ENCODE measurements around the gene PLA2G2D.

Gene PLA2G2D

GRCh38 chr1:20109223-20109856, 10.0 kb downstream of the PLA2G2D start:
- Histone ChIP-seq H3K4me1 (ENCODE audit: insufficient read depth, low read length) (no peaks in the 10 kb centered on the region), H3K4me3 (ENCODE audit: low read depth in 1 of 2, low read length in 2 of 2) (no peak overlapping the region), H3K27ac (ENCODE audit: low read depth, low read length) (no peak overlapping the region), H3K9me3 (ENCODE audit: low read length) (no peaks in the 10 kb centered on the region), H3K27me3 (ENCODE audit: control insufficient read depth in 1 of 2, insufficient read depth in 2 of 2, low read length in 2 of 2) (no peaks in the 10 kb centered on the region), H3K9ac (ENCODE audit: low read length) (no peak overlapping the region), H3K36me3 (ENCODE audit: insufficient read depth, low read length) (no peaks in the 10 kb centered on the region)

GRCh38 chr1:20108366-20109123, 10.8 kb downstream of the PLA2G2D start:
- Histone ChIP-seq H3K9me3 (ENCODE audit: low read length) (no peaks in the 10 kb centered on the region), H3K27me3 (ENCODE audit: control insufficient read depth in 1 of 2, insufficient read depth in 2 of 2, low read length in 2 of 2) (no peaks in the 10 kb centered on the region), H3K9ac (ENCODE audit: low read length) (no peak overlapping the region), H3K27ac (ENCODE audit: low read depth, low read length) (no peak overlapping the region), H3K4me3 (ENCODE audit: low read depth in 1 of 2, low read length in 2 of 2) (no peak overlapping the region), H3K4me1 (ENCODE audit: insufficient read depth, low read length) (no peaks in the 10 kb centered on the region), H3K36me3 (ENCODE audit: insufficient read depth, low read length) (no peaks in the 10 kb centered on the region)

- no peaks in the 10 kb centered on the region for H3K4me1 ChIP-seq (ENCODE audit: insufficient read depth, low read length)
- no peak overlapping the region for H3K27ac ChIP-seq (ENCODE audit: low read depth, low read length)
- H3K9me3 ChIP-seq (ENCODE audit: low read length): no peaks in the 10 kb centered on the region
- H3K27me3 ChIP-seq (ENCODE audit: control insufficient read depth in 1 of 2, insufficient read depth in 2 of 2, low read length in 2 of 2): no peaks in the 10 kb centered on the region
- H3K9ac ChIP-seq (ENCODE audit: low read length): no peak overlapping the region
- no peaks in the 10 kb centered on the region for H3K36me3 ChIP-seq (ENCODE audit: insufficient read depth, low read length)
- H3K4me3 ChIP-seq (ENCODE audit: low read depth in 1 of 2, low read length in 2 of 2): no peak overlapping the region
These were observed 11.5 kb downstream of the PLA2G2D start for GRCh38 chr1:20107796-20108195.

- Histone ChIP-seq H3K9me3 (ENCODE audit: low read length) (no peaks in the 10 kb centered on the region), H3K4me1 (ENCODE audit: insufficient read depth, low read length) (no peaks in the 10 kb centered on the region), H3K9ac (ENCODE audit: low read length) (no peak overlapping the region), H3K27me3 (ENCODE audit: control insufficient read depth in 1 of 2, insufficient read depth in 2 of 2, low read length in 2 of 2) (no peaks in the 10 kb centered on the region), H3K4me3 (ENCODE audit: low read depth in 1 of 2, low read length in 2 of 2) (no peak overlapping the region), H3K36me3 (ENCODE audit: insufficient read depth, low read length) (no peaks in the 10 kb centered on the region), H3K27ac (ENCODE audit: low read depth, low read length) (no peak overlapping the region)
These were observed 12.0 kb downstream of the PLA2G2D start for GRCh38 chr1:20107351-20107750.

GRCh38 chr1:20105856-20106255, 13.5 kb downstream of the PLA2G2D start:
- Histone ChIP-seq H3K9ac (ENCODE audit: low read length) (no peak overlapping the region), H3K4me1 (ENCODE audit: insufficient read depth, low read length) (no peaks in the 10 kb centered on the region), H3K27ac (ENCODE audit: low read depth, low read length) (no peak overlapping the region), H3K27me3 (ENCODE audit: control insufficient read depth in 1 of 2, insufficient read depth in 2 of 2, low read length in 2 of 2) (no peaks in the 10 kb centered on the region), H3K36me3 (ENCODE audit: insufficient read depth, low read length) (no peaks in the 10 kb centered on the region), H3K4me3 (ENCODE audit: low read depth in 1 of 2, low read length in 2 of 2) (no peak overlapping the region), H3K9me3 (ENCODE audit: low read length) (no peaks in the 10 kb centered on the region)

GRCh38 chr1:20102875-20103274, 16.5 kb downstream of the PLA2G2D start:
- H3K4me3 ChIP-seq (ENCODE audit: low read depth in 1 of 2, low read length in 2 of 2): no peak overlapping the region
- no peak overlapping the region for H3K27ac ChIP-seq (ENCODE audit: low read depth, low read length)
- no peak overlapping the region for H3K9ac ChIP-seq (ENCODE audit: low read length)
- H3K27me3 ChIP-seq (ENCODE audit: control insufficient read depth in 1 of 2, insufficient read depth in 2 of 2, low read length in 2 of 2): no peaks in the 10 kb centered on the region
- H3K36me3 ChIP-seq (ENCODE audit: insufficient read depth, low read length): no peaks in the 10 kb centered on the region
- H3K4me1 ChIP-seq (ENCODE audit: insufficient read depth, low read length): no peaks in the 10 kb centered on the region
- no peaks in the 10 kb centered on the region for H3K9me3 ChIP-seq (ENCODE audit: low read length)

- no peaks in the 10 kb centered on the region for H3K27me3 ChIP-seq (ENCODE audit: control insufficient read depth in 1 of 2, insufficient read depth in 2 of 2, low read length in 2 of 2)
- no peak overlapping the region for H3K4me3 ChIP-seq (ENCODE audit: low read depth in 1 of 2, low read length in 2 of 2)
- H3K9ac ChIP-seq (ENCODE audit: low read length): no peak overlapping the region
- peaks cover under 1% of the 10 kb centered on the region for H3K4me1 ChIP-seq (ENCODE audit: insufficient read depth, low read length)
- H3K36me3 ChIP-seq (ENCODE audit: insufficient read depth, low read length): no peaks in the 10 kb centered on the region
- H3K27ac ChIP-seq (ENCODE audit: low read depth, low read length): no peak overlapping the region
- H3K9me3 ChIP-seq (ENCODE audit: low read length): no peaks in the 10 kb centered on the region
These were observed 18.5 kb downstream of the PLA2G2D start for GRCh38 chr1:20100632-20101355.

GRCh38 chr1:20099533-20099932, 19.8 kb downstream of the PLA2G2D start:
- Histone ChIP-seq H3K9ac (ENCODE audit: low read length) (no peak overlapping the region), H3K4me3 (ENCODE audit: low read depth in 1 of 2, low read length in 2 of 2) (no peak overlapping the region), H3K9me3 (ENCODE audit: low read length) (no peaks in the 10 kb centered on the region), H3K27ac (ENCODE audit: low read depth, low read length) (no peak overlapping the region), H3K36me3 (ENCODE audit: insufficient read depth, low read length) (no peaks in the 10 kb centered on the region), H3K4me1 (ENCODE audit: insufficient read depth, low read length) (peaks cover 3% of the 10 kb centered on the region), H3K27me3 (ENCODE audit: control insufficient read depth in 1 of 2, insufficient read depth in 2 of 2, low read length in 2 of 2) (no peaks in the 10 kb centered on the region)

- H3K36me3 ChIP-seq (ENCODE audit: insufficient read depth, low read length): no peaks in the 10 kb centered on the region
- no peaks in the 10 kb centered on the region for H3K27me3 ChIP-seq (ENCODE audit: control insufficient read depth in 1 of 2, insufficient read depth in 2 of 2, low read length in 2 of 2)
These were observed 22.4 kb downstream of the PLA2G2D start for GRCh38 chr1:20096840-20097447.

GRCh38 chr1:20095564-20096434, 23.5 kb downstream of the PLA2G2D start:
- Histone ChIP-seq H3K27ac (ENCODE audit: low read depth, low read length) (no peak overlapping the region), H3K9me3 (ENCODE audit: low read length) (no peaks in the 10 kb centered on the region), H3K4me3 (ENCODE audit: low read depth in 1 of 2, low read length in 2 of 2) (no peak overlapping the region), H3K36me3 (ENCODE audit: insufficient read depth, low read length) (peaks cover 1% of the 10 kb centered on the region), H3K4me1 (ENCODE audit: insufficient read depth, low read length) (peaks cover 3% of the 10 kb centered on the region), H3K9ac (ENCODE audit: low read length) (no peak overlapping the region), H3K27me3 (ENCODE audit: control insufficient read depth in 1 of 2, insufficient read depth in 2 of 2, low read length in 2 of 2) (no peaks in the 10 kb centered on the region)

More at GRCh38 chr1:20096840-20097447, 22.4 kb downstream of the PLA2G2D start:
- Histone ChIP-seq H3K27ac (ENCODE audit: low read depth, low read length) (no peak overlapping the region), H3K4me3 (ENCODE audit: low read depth in 1 of 2, low read length in 2 of 2) (no peak overlapping the region), H3K4me1 (ENCODE audit: insufficient read depth, low read length) (peaks cover 3% of the 10 kb centered on the region), H3K9me3 (ENCODE audit: low read length) (no peaks in the 10 kb centered on the region), H3K9ac (ENCODE audit: low read length) (no peak overlapping the region)

Measured in muscle layer of colon (tissue), 2 donors.